GM12891 (cell line): Measurements from ENCODE around the gene UBE2H.
"Not testable (repeated sequence)": the region's sequence is repeated elsewhere in the genome, so short reads cannot be mapped to it uniquely, and the experiment has no call there.

ENCODE experiments used
- POLR2A ChIP-seq: IDR thresholded peaks from 2 replicates; pipeline ENCODE4 v1.6.1; 2011; ENCODE audit warnings: low read depth, low read length, control low read depth
- POLR2AphosphoS5 ChIP-seq: IDR thresholded peaks from 2 replicates; pipeline ENCODE4 v1.6.1; 2011; ENCODE audit warnings: low read depth, low read length, control low read depth
- TAF1 ChIP-seq: IDR thresholded peaks from 2 replicates; pipeline ENCODE4 v1.6.1; 2011; ENCODE audit warnings: low read depth, low read length, control low read depth

DNA sequence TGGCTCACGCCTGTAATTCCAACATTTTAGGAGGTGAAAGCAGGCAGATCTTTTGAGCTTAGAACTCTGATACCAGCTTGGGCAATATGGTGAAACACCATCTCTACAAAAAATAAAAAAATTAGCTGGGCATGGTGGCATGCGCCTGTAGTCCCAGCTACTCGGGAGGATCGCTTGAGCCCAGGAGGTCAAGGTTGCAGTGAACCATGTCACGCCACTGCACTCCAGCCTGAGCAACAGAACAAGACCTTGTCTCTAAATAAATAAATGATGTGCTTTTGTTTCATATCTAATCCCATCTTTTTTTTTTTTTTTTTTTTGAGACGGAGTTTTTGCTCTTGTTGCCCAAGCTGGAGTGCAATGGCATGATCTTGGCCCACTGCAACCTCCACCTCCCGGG lies 58.6 kb downstream of the UBE2H start:
- not testable (repeated sequence) for TF ChIP-seq POLR2A, POLR2AphosphoS5, TAF1
